Spleen (tissue), 11 donors: ENCODE results near the gene HPCAL1. TPM values are rescaled to one million over a fixed set of nuclear protein-coding genes. Genes with fewer than 3 reads are reported as not detected.

Experiments used
- DNase-seq: peaks from one replicate; pipeline ENCODE4 v3.0.0-alpha.2; 2020
- H3K27ac ChIP-seq, 8 donors: fragments of 200-600 bp; sonication (generic) in 7 of 8; 1 replicate in 4 of 8; 2 replicates in 4 of 8; pipeline versions ENCODE4 v1.5.0 to v1.8.0; 2016 to 2021; ENCODE audit warnings: inconsistent platforms in 4 of 8, mild to moderate bottlenecking in 4 of 8, moderate library complexity in 1 of 8
- H3K27me3 ChIP-seq, 7 donors: fragments of 200-600 bp; sonication (generic) in 6 of 7; replicated peaks in 1 of 7; 1 replicate in 4 of 7; 2 replicates in 3 of 7; pipeline versions ENCODE4 v1.5.0 to v1.8.0; 2016 to 2021; ENCODE audit warnings: inconsistent platforms in 3 of 7, mild to moderate bottlenecking in 1 of 7
- H3K36me3 ChIP-seq, 6 donors: fragments of 200-600 bp; sonication (generic) in 5 of 6; 1 replicate in 4 of 6; 2 replicates in 2 of 6; pipeline versions ENCODE4 v1.5.0 to v1.8.0; 2016 to 2021; ENCODE audit warnings: inconsistent platforms in 2 of 6
- H3K4me1 ChIP-seq, 6 donors: fragments of 200-600 bp; sonication (generic) in 5 of 6; 1 replicate in 3 of 6; 2 replicates in 3 of 6; pipeline versions ENCODE4 v1.5.0 to v1.8.0; 2016 to 2021; ENCODE audit warnings: inconsistent platforms in 3 of 6
- H3K4me3 ChIP-seq, 8 donors: fragments of 200-600 bp; sonication (generic) in 7 of 8; 1 replicate in 4 of 8; 2 replicates in 4 of 8; pipeline versions ENCODE4 v1.5.0 to v1.8.0; 2016 to 2021; ENCODE audit warnings: inconsistent platforms in 4 of 8, mild to moderate bottlenecking in 4 of 8, moderate library complexity in 2 of 8
- H3K9me3 ChIP-seq, 8 donors: fragments of 200-600 bp; sonication (generic) in 7 of 8; 1 replicate in 4 of 8; 2 replicates in 4 of 8; pipeline versions ENCODE4 v1.5.0 to v1.8.0; 2016 to 2021; ENCODE audit warnings: inconsistent platforms in 4 of 8
- CTCF ChIP-seq, 11 experiments: fragments of 200-600 bp in 7 of 11; fragments of 450-650 bp in 4 of 11; sonication (generic) in 4 of 11; IDR thresholded peaks in 8 of 11; conservative IDR thresholded peaks in 3 of 11; 1 replicate in 7 of 11; 2 replicates in 4 of 11; pipeline versions ENCODE4 v1.4.0 to v1.8.0; 2016 to 2021; ENCODE audit warnings: antibody characterized with exemption in 11 of 11, inconsistent platforms in 4 of 11, mild to moderate bottlenecking in 1 of 11
- POLR2A ChIP-seq, 3 donors: fragments of 450-650 bp; IDR thresholded peaks; one replicate each; pipeline ENCODE4 v1.5.1; 2017; ENCODE audit warnings: antibody characterized with exemption in 3 of 3, mild to moderate bottlenecking in 1 of 3
- POLR2AphosphoS5 ChIP-seq, 3 donors: sonication (generic); formaldehyde crosslinking; IDR thresholded peaks; one replicate each; pipeline ENCODE4 v1.5.1; 2017; ENCODE audit warnings: antibody characterized with exemption in 3 of 3
- WGBS, 5 donors: extraction: QIAGEN DNeasy Blood & Tissue Kit in 3 of 5; methylation state at CpG; one replicate each; pipeline versions ENCODE4 v1.1.5 to v1.1.7; 2013 to 2018; 5-methylcytosine and 5-hydroxymethylcytosine counted together
- intact Hi-C: fragments of 100-400 bp; cut with DNase I; formaldehyde crosslinking; loops from one replicate; pipeline ENCODE4 v1.15.0; 2023; ENCODE audit warnings: low total_unique reads
- polyA plus RNA-seq, 3 donors: library from polyadenylated mRNA; stranded (reverse); fragments of 200-250 nt; gene quantifications; one replicate each; pipeline ENCODE4 v1.2.1, GENCODE V29; 2013
- total RNA-seq, 7 donors: library from RNA; depleted of rRNA in 3 of 7; stranded (reverse); fragments of >200 nt in 3 of 7; fragmentation: NEBNext Ultra II Directional in 4 of 7; extraction: Animal tissue kit (Norgen Biotek cat#: 25700) in 4 of 7; gene quantifications; one replicate each; pipeline versions ENCODE4 v1.1.0 to v1.2.1, GENCODE V29; 2016 to 2021
- donor health status: healthy with polysubstance abuse.
- donor health status: DM: no; HTN: no; CAD: no; lungs with moderate emphysema.
- donor health status: DM: no; HTN: no; CAD: no.
- donor health status: Bipolar disorder and iron deficiency.
- donor health status: healthy.
- donor health status: DM: no; HTN: no; CAD: no.
- donor health status: DM: yes; HTN: yes; CAD: no.

The HPCAL1 gene
- total and polyA plus RNA-seq, 10 donors, result 41.9 to 80.6 (median 57.7) TPM

GRCh38 chr2:10404324-10405143 is 101.8 kb downstream of the HPCAL1 start:
- Histone ChIP-seq H3K36me3 (peaks cover 0 to 41% (median 0%) of the 10 kb centered on the region in 6 donors), H3K9me3 (no peaks in the 10 kb centered on the region), H3K27ac (peak overlapping the region in 1 of 8 donors; percentile 7), H3K4me3 (no peak overlapping the region), H3K27me3 (peaks cover 0 to 5% (median 0%) of the 10 kb centered on the region in 7 donors), H3K4me1 (peaks cover 52 to 98% (median 66%) of the 10 kb centered on the region in 6 donors)
- DNase-seq, result no peak
- 87 to 94% (median 92%) methylated on average over 20 of the region's 20 CpGs for WGBS, 5 donors
- intact Hi-C loops, result loop anchor here (10.0 kb wide), 3 partner anchors 100 to 280 kb away; partner anchors contain the start of genes HPCAL1 and RRM2
- TF ChIP-seq POLR2AphosphoS5 (IDR thresholded peaks at IDR 0.05), result no peak
- TF ChIP-seq POLR2A (IDR thresholded peaks at IDR 0.05), result no peak
- no peak for TF ChIP-seq CTCF (IDR thresholded peaks at IDR 0.05 in 8 of 11, conservative IDR thresholded peaks at IDR 0.05 in 3 of 11)

- Histone ChIP-seq H3K36me3 (peaks cover 0 to 33% (median 0%) of the 10 kb centered on the region in 6 donors), H3K4me3 (no peak overlapping the region), H3K27me3 (peaks cover 0 to 5% (median 0%) of the 10 kb centered on the region in 7 donors), H3K4me1 (peaks cover 51 to 98% (median 66%) of the 10 kb centered on the region in 6 donors), H3K27ac (peak overlapping the region in 1 of 8 donors; percentile 94), H3K9me3 (no peaks in the 10 kb centered on the region)
- intact Hi-C loops, result loop anchor here (10.0 kb wide), 3 partner anchors 101 to 281 kb away; partner anchors contain the start of genes HPCAL1 and RRM2
- DNase-seq, result no peak
- WGBS, 5 donors, result 81 to 100% (median 92%) methylated on average over 2 to 13 of the region's 13 CpGs
- TF ChIP-seq CTCF (IDR thresholded peaks at IDR 0.05 in 8 of 11, conservative IDR thresholded peaks at IDR 0.05 in 3 of 11), result no peak
- peak in 1 of 3 donors; percentile 10 for TF ChIP-seq POLR2AphosphoS5 (IDR thresholded peaks at IDR 0.05)
Observed at GRCh38 chr2:10405448-10405847, 102.7 kb downstream of the HPCAL1 start.

- no peak overlapping the region for H3K4me3 ChIP-seq
- TF ChIP-seq POLR2A (IDR thresholded peaks at IDR 0.05), result no peak
- TF ChIP-seq POLR2AphosphoS5 (IDR thresholded peaks at IDR 0.05), result no peak
- peaks cover 0 to 5% (median 0%) of the 10 kb centered on the region in 7 donors for H3K27me3 ChIP-seq
- H3K4me1 ChIP-seq, result peaks cover 45 to 98% (median 66%) of the 10 kb centered on the region in 6 donors
- peak overlapping the region in 4 of 8 donors; percentile 87 to 94 (median 90) for H3K27ac ChIP-seq
- intact Hi-C loops, result loop anchor here (10.0 kb wide), 3 partner anchors 101 to 281 kb away; partner anchors contain the start of genes HPCAL1 and RRM2
- no peaks in the 10 kb centered on the region for H3K9me3 ChIP-seq
- H3K36me3 ChIP-seq, result peaks cover 0 to 31% (median 0%) of the 10 kb centered on the region in 6 donors
- 84 to 94% (median 91%) methylated on average over 10 of the region's 10 CpGs for WGBS, 5 donors
- DNase-seq, result no peak
Observed at GRCh38 chr2:10406016-10406415, 103.3 kb downstream of the HPCAL1 start.

GRCh38 chr2:10406491-10407188 is 103.9 kb downstream of the HPCAL1 start:
- intact Hi-C loops, result loop anchor here (10.0 kb wide), 3 partner anchors 102 to 282 kb away; partner anchors contain the start of genes HPCAL1 and RRM2
- no peak for DNase-seq
- H3K27ac ChIP-seq, result peak overlapping the region in 6 of 8 donors; percentile 80 to 94 (median 90)
- no peaks in the 10 kb centered on the region for H3K9me3 ChIP-seq
- peaks cover 0 to 5% (median 0%) of the 10 kb centered on the region in 7 donors for H3K27me3 ChIP-seq
- peak overlapping the region in 1 of 8 donors; percentile 55 for H3K4me3 ChIP-seq
- peaks cover 41 to 98% (median 63%) of the 10 kb centered on the region in 6 donors for H3K4me1 ChIP-seq
- H3K36me3 ChIP-seq, result peaks cover 0 to 35% (median 0%) of the 10 kb centered on the region in 6 donors
- TF ChIP-seq POLR2A (IDR thresholded peaks at IDR 0.05), result no peak
- peak in 2 of 3 donors; percentile 22 to 42 for TF ChIP-seq POLR2AphosphoS5 (IDR thresholded peaks at IDR 0.05)
- WGBS, 5 donors, result 52 to 70% (median 58%) methylated on average over 18 of the region's 18 CpGs
